Natural killer cell treated with Interleukin-12 subunit alpha and Interleukin-12 subunit beta and Interleukin-15 and Interleukin-18, amount 100 ng/mL, for 72 hours (primary cell): ENCODE data around the gene ZNF716. TPM values are rescaled to one million over a fixed set of nuclear protein-coding genes. Genes with fewer than 3 reads are reported as not detected.
A peak's percentile ranks its signal among the peaks of the same experiment; 100 is the strongest.

Experiments
- ATAC-seq, 2 donors: fragments of 150-1000 bp; cut with Tn5 transposase in 1 of 2; sonication (Bioruptor Pico), chemical (Tn5 transposase) in 1 of 2; 2 replicates each; pipeline ENCODE4 v1.10.0; 2021
- DNase-seq: peaks from one replicate; pipeline ENCODE4 v3.0.0; 2022; ENCODE audit warnings: low spot score
- H3K27ac Mint-ChIP-seq, 2 donors: 1 replicate in 1 of 2; 2 replicates in 1 of 2; pipeline ENCODE4 v1.8.0; 2022; ENCODE audit warnings: mixed read lengths in 2 of 2, mild to moderate bottlenecking in 1 of 2, moderate library complexity in 1 of 2
- H3K27me3 Mint-ChIP-seq, 2 donors: 1 replicate in 1 of 2; 2 replicates in 1 of 2; pipeline ENCODE4 v1.8.0; 2022; ENCODE audit warnings: mixed read lengths in 2 of 2
- H3K36me3 Mint-ChIP-seq: one replicate; pipeline ENCODE4 v1.8.0; 2022; ENCODE audit warnings: mixed read lengths
- H3K4me1 Mint-ChIP-seq, 2 donors: 1 replicate in 1 of 2; 2 replicates in 1 of 2; pipeline ENCODE4 v1.8.0; 2022; ENCODE audit warnings: low read depth in 2 of 2, mixed read lengths in 2 of 2, mild to moderate bottlenecking in 1 of 2
- H3K4me3 Mint-ChIP-seq: one replicate; pipeline ENCODE4 v1.8.0; 2022; ENCODE audit warnings: mixed read lengths
- H3K9me3 Mint-ChIP-seq: 2 replicates; pipeline ENCODE4 v1.8.0; 2022; ENCODE audit warnings: mixed read lengths
- total RNA-seq, 2 donors: library from RNA; stranded (reverse); gene quantifications; one replicate each; pipeline ENCODE4 v1.2.3, GENCODE V29; 2022

The ZNF716 gene
- total RNA-seq, 2 donors from 2014 or later = not detected

DNA sequence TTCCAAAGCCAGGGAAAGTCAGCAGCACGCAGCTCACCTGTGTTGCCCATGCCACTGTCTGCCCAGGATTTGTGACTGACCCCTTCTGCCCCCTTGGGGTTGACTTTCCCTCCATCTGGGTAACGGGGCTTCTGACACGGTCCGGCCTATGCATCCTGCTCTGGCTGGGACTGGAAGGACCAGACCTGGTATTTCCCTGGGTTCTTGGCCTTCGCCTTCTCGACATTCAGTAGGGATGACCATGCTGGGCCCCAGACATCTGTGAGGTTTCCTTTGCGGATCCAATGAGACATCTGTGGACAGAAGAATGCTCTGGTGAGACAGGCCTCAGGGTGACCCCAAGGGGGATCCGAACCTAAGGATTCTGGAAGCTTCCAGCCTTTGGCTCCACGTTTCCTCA, 34.2 kb upstream of the ZNF716 start:
- Mint-ChIP-seq H3K36me3 (peaks cover 9% of the 10 kb centered on the region), H3K4me3 (no peak overlapping the region), H3K27ac (no peak overlapping the region), H3K9me3 (peaks cover 9% of the 10 kb centered on the region), H3K27me3 (no peaks in the 10 kb centered on the region), H3K4me1 (no peaks in the 10 kb centered on the region)
- no peak for ATAC-seq
- DNase-seq = no peak

DNA sequence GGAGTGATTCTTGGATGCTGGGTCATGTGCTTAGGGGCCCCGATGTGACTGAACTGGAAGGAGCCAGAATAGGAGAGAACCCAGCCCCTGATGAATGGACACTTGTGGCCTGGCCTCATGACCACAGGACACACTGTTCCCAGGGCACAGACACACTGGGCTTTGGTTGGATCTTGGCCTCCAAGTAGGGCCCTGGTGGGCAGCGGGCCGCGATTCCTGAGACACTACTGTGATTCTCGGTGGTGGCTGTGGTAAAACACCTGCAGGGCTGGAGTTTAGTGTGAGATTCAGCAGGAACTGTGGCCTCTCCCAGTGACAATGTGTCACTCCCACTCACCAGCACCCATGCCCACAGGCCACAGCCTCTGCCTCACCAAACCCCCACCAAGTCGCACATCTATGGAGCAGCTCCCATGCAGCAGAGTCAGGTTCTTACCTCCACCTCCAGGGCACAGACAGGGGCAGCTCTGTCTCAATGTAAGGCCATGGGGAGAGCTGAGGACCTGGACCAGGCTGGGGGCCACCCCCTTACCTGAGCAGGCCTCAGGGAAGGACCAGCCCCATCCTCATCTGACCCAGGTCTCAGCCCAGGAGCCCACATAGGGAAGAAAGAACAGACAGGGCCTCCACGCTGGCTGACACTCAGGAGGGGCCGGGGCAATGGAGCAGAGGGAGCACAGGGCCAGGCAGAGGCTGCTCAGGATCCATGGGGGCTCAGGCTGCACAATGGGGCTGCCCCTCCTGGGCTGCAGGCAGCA, 33.2 kb upstream of the ZNF716 start:
- no peak overlapping the region for H3K4me3 Mint-ChIP-seq
- DNase-seq (no peak), ATAC-seq (no peak)
- H3K9me3 Mint-ChIP-seq = peaks cover 9% of the 10 kb centered on the region
- no peak overlapping the region for H3K27ac Mint-ChIP-seq
- peaks cover 5% of the 10 kb centered on the region for H3K36me3 Mint-ChIP-seq
- H3K4me1 Mint-ChIP-seq = no peaks in the 10 kb centered on the region
- no peaks in the 10 kb centered on the region for H3K27me3 Mint-ChIP-seq

DNA sequence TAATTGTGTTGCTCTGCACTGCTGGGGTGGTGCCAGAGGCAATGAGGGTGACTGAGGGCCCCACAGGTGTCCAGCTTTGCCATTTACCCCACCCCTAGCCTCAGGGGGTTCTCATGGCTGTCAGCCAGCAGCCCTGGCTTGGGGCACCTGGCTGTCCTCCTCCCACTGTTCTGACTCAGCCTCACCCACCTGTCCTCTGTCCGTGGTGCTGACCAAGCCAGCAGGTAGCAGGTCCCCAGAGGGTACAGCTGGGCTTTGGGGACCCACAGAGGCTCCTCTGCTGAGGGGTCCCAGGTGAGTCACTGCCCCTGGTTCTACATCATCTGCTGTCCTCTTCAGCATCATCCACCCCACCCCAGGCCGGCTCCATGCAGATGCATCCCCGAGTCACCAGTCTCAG, 32.2 kb upstream of the ZNF716 start:
- no peak overlapping the region for H3K4me3 Mint-ChIP-seq
- no peaks in the 10 kb centered on the region for H3K27me3 Mint-ChIP-seq
- no peak overlapping the region for H3K27ac Mint-ChIP-seq
- H3K9me3 Mint-ChIP-seq = peaks cover 10% of the 10 kb centered on the region
- H3K36me3 Mint-ChIP-seq = peaks cover 7% of the 10 kb centered on the region
- DNase-seq (no peak), ATAC-seq (peak; percentile 15 to 28)
- H3K4me1 Mint-ChIP-seq = no peaks in the 10 kb centered on the region

DNA sequence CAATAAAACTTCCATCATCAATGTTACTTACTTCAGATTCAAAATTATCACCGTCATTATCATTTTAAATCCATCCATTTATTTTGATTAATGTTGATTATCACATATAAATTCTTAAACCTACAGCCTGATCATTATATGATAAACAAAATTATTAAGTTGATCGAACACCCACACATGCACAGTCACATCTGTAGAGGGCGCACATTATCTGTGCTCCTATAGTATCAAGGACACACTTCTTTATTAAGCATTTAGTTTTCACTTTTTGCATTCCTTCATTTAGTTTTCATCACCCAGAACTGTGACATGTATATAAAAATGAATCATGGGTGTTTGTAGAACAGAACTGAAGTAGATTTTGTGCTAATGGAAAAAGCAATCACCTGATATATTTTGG, 26.2 kb upstream of the ZNF716 start:
- ATAC-seq (no peak), DNase-seq (no peak)
- H3K9me3 Mint-ChIP-seq = peaks cover 12% of the 10 kb centered on the region
- H3K27ac Mint-ChIP-seq = no peak overlapping the region
- H3K4me3 Mint-ChIP-seq = no peak overlapping the region
- peaks cover 9% of the 10 kb centered on the region for H3K36me3 Mint-ChIP-seq
- no peaks in the 10 kb centered on the region for H3K4me1 Mint-ChIP-seq
- H3K27me3 Mint-ChIP-seq = no peaks in the 10 kb centered on the region

DNA sequence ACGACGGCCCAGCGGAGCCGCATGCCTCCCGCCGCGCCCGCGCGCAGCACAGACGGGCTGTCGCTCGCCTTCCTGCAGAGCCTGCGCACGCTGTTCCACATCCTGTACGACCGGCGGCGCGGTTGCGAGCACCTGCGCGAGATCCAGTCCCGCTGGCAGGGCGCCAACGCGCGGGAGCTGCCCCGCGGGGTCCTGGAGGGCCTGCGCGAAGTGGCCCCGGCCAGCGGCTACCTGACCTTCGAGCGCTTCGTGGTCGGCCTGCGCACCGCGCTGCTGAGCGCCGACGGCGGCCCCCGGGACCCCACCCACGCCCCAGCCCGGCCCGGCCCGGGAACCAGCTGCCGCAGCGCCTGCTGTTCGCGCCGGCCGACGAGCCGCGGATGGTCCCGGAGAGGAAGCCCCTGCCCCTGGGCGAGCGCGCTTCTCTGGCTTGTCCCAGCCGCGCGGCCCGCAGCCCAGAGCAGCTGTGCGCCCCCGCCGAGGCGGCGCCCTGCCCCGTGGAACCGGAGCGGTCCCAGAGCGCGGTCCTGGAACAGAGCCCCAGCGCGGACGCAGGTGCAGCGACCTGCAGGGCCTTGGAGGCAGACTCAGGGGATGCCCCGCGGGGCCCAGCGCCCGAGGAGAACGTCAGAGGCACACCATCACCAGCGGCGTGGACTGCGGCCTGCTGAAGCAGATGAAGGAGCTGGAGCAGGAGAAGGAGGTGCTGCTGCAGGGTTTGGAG, 25.3 kb upstream of the ZNF716 start:
- no peak for DNase-seq
- peaks cover 15% of the 10 kb centered on the region for H3K9me3 Mint-ChIP-seq
- H3K4me3 Mint-ChIP-seq = no peak overlapping the region
- no peak overlapping the region for H3K27ac Mint-ChIP-seq
- no peaks in the 10 kb centered on the region for H3K4me1 Mint-ChIP-seq
- no peak for ATAC-seq
- no peaks in the 10 kb centered on the region for H3K27me3 Mint-ChIP-seq
- peaks cover 9% of the 10 kb centered on the region for H3K36me3 Mint-ChIP-seq

DNA sequence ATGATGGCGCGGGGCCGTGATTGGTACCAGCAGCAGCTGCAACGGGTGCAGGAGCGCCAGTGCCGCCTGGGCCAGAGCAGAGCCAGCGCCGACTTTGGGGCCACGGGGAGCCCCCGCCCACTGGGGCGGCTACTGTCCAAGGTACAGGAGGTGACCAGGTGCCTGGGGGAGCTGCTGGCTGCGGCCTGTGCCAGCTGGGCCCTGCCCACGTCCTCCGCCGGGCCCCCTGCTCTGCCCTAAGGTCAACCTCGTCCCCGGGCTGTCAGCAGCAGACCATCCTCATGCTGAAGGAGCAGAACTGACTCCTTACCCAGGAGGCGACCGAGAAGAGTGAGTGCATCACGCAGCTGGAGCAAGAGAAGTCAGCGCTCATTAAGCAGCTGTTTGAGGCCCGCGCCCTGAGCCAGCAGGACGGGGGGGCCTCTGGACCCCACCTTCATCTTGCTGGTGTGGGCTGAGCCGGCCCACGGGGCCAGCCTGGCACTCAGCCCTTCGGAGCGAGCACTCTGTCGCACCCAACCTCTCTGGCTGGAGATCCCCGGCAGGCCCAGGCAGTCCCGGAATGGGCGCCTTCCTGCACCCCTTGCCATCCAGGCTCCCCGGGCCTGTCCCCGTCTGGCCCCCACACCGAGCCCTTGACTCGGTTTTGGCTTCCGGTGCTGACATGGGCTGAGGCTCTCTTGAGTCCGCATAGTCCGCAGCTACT, 24.6 kb upstream of the ZNF716 start:
- H3K9me3 Mint-ChIP-seq = peaks cover 15% of the 10 kb centered on the region
- ATAC-seq = no peak
- peaks cover 9% of the 10 kb centered on the region for H3K36me3 Mint-ChIP-seq
- no peak for DNase-seq
- no peak overlapping the region for H3K27ac Mint-ChIP-seq
- H3K4me3 Mint-ChIP-seq = no peak overlapping the region
- no peaks in the 10 kb centered on the region for H3K27me3 Mint-ChIP-seq
- H3K4me1 Mint-ChIP-seq = no peaks in the 10 kb centered on the region

DNA sequence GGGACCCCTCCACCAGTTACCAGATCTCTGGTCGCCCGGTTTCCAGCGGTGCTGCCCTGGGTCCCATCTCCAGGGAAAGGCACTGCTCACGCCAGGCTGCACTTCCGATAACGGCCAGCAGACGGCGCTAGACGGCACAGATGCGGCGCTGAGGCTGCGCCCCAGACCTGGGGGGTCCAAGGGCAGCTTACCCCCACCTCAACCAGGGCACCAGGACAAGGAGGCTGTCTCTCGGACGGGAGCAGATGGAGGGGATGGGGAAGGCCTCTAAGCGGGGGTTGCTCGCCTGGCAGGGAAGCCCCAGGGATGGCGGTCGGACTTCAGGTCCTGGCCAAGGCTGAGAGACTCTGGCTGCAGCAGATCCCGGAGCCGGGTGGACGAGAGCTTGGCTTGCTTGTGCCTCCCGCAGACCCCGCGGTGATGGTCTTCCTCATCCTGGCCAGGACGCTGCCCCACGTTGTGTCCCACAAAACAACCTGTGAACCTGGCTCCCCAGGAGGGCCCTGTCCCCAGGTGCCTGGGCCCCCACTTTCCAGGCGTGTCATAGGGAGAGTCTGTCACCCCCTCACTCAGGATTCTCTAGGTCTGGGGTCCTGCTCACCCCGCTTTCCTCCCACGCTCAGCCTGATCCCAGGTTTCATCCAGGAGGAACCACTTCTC, 23.9 kb upstream of the ZNF716 start:
- H3K4me3 Mint-ChIP-seq = no peak overlapping the region
- no peaks in the 10 kb centered on the region for H3K4me1 Mint-ChIP-seq
- peaks cover 9% of the 10 kb centered on the region for H3K36me3 Mint-ChIP-seq
- no peaks in the 10 kb centered on the region for H3K27me3 Mint-ChIP-seq
- H3K27ac Mint-ChIP-seq = no peak overlapping the region
- ATAC-seq (no peak), DNase-seq (no peak)
- peaks cover 15% of the 10 kb centered on the region for H3K9me3 Mint-ChIP-seq

DNA sequence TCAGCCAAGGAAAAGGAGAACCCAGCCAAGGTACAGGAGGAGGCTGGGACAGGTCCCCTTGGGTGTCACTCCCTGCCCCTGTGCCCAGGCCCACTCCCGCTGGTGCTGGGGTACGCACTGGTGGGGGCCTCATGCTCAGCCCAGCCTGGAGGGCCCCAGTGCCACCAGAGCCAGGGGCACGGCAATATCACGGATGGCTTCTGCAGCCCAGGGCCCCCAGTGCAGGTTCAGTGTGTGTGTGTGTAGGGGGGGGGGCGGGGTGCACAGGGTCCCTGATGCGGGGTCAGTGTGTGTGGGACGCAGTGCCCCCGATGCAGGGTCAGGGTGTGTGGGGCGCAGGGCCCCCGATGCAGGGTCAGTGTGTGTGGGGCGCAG, 23.4 kb upstream of the ZNF716 start:
- DNase-seq (no peak), ATAC-seq (peak in 1 of 2 donors; percentile 40)
- Mint-ChIP-seq H3K27ac (no peak overlapping the region), H3K36me3 (peaks cover 9% of the 10 kb centered on the region), H3K4me1 (no peaks in the 10 kb centered on the region), H3K9me3 (peaks cover 12% of the 10 kb centered on the region), H3K27me3 (no peaks in the 10 kb centered on the region), H3K4me3 (no peak overlapping the region)

DNA sequence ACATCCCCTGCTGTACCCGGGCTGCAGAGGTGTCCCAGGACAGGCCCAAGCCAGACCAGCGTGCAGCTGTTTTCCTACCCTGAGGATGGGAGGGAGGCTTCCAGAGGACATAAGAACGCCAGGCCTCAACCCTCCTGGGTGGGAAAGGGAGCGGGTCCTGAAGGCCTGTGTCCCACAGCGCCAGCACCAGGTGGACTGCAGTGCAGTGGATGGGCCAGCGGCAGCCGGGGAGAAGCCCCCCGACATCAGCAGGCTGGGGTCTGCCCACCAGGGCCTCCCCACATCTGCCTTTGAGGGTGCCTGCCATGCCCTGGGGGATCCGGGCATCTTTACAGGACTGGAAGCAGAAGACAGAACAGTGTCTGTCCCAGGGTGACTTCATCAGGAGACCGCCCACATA, 22.8 kb upstream of the ZNF716 start:
- DNase-seq = no peak
- Mint-ChIP-seq H3K27ac (no peak overlapping the region), H3K4me3 (no peak overlapping the region), H3K9me3 (peaks cover 12% of the 10 kb centered on the region), H3K27me3 (no peaks in the 10 kb centered on the region), H3K4me1 (no peaks in the 10 kb centered on the region), H3K36me3 (peaks cover 9% of the 10 kb centered on the region)
- ATAC-seq = no peak

DNA sequence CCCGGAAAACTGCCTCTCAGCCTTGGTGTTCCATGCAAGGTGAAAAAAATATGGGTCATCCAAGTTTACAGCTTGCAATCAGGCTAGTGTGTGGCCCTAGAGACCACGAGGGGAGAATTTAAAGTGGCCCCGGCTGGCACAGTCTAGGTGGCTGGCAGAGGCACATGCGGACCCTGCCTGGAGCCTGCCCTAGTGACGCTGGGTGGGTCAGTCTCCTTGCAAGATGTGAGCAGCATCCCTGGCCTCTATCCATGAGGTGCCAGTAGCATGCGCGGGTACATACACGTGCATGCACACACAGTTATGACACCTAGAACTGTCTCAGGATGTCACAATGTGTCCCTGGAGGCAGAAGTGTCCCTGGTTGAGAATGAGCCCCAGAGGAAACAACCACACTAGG, 22.4 kb upstream of the ZNF716 start:
- no peak for DNase-seq
- no peaks in the 10 kb centered on the region for H3K4me1 Mint-ChIP-seq
- H3K27me3 Mint-ChIP-seq = no peaks in the 10 kb centered on the region
- H3K27ac Mint-ChIP-seq = no peak overlapping the region
- no peak overlapping the region for H3K4me3 Mint-ChIP-seq
- H3K9me3 Mint-ChIP-seq = peaks cover 14% of the 10 kb centered on the region
- no peak for ATAC-seq
- H3K36me3 Mint-ChIP-seq = peaks cover 11% of the 10 kb centered on the region

DNA sequence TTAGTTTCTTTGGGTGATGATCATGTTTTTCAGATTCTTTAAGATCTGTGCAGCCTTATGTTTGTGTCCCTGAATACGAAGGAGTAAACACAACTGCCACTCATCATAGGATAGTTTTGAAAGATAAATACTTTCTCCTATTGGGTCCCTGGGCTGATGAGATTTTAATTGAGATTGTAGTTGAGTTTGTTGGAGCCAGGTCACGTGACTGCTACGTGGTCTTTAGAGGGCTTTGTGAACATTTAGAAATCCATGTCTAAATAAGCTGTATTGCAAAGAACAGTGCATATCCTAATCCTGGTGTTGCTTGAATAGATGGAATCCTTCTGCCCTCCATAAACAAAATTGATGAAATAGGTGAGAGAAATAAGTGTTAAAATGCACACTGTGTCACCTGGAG, 17.4 kb upstream of the ZNF716 start:
- Mint-ChIP-seq H3K27me3 (no peaks in the 10 kb centered on the region), H3K4me1 (no peaks in the 10 kb centered on the region), H3K4me3 (no peak overlapping the region), H3K27ac (no peak overlapping the region), H3K9me3 (peaks cover 11% of the 10 kb centered on the region), H3K36me3 (peaks cover 8% of the 10 kb centered on the region)
- ATAC-seq = no peak
- DNase-seq = no peak

DNA sequence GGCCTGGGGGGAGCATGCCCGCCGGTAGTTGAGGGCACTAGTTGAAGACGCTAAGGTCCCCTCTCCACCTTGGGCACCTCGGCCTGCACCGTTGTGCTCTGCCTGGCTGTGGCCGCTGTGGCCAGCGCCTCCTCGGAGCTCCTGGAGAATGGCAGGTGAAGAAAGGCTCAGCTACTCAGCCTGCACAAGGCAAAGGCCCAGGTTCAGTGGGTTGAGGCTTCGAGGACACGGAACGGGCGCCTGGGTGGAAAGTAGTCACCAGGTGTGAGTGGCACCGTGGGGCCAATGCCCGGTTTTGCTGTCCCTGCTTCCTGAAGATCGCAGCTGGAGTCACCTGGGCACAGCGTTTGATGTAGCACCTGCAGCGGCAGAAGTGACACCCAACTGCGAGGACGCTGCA, 12.4 kb upstream of the ZNF716 start:
- H3K27ac Mint-ChIP-seq = no peak overlapping the region
- H3K4me3 Mint-ChIP-seq = no peak overlapping the region
- peaks cover 6% of the 10 kb centered on the region for H3K9me3 Mint-ChIP-seq
- ATAC-seq = no peak
- no peaks in the 10 kb centered on the region for H3K4me1 Mint-ChIP-seq
- no peak for DNase-seq
- peaks cover 12% of the 10 kb centered on the region for H3K36me3 Mint-ChIP-seq
- no peaks in the 10 kb centered on the region for H3K27me3 Mint-ChIP-seq

DNA sequence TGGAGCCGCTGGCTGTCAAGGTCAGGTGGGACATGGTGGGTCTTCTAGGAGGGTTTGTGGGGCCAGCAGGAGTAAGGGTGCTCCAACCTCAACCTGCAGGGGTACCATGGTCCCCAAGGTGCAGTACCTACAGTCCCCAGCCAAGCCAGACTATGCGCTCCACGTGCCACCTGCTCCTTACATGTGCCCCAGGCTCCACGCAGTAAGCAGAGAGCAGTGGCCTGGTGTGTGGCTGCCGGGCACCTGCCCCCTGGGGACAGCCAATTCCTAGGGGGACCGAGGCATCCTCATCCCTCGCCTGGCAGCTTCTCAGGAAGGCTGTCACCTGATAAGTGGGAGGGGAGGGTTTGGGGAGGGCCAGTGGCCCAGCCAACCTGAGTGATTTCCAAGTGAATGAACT, 11.7 kb upstream of the ZNF716 start:
- Mint-ChIP-seq H3K4me3 (no peak overlapping the region), H3K27ac (no peak overlapping the region), H3K9me3 (peaks cover 2% of the 10 kb centered on the region), H3K27me3 (no peaks in the 10 kb centered on the region), H3K4me1 (no peaks in the 10 kb centered on the region), H3K36me3 (peaks cover 8% of the 10 kb centered on the region)
- no peak for DNase-seq
- no peak for ATAC-seq

DNA sequence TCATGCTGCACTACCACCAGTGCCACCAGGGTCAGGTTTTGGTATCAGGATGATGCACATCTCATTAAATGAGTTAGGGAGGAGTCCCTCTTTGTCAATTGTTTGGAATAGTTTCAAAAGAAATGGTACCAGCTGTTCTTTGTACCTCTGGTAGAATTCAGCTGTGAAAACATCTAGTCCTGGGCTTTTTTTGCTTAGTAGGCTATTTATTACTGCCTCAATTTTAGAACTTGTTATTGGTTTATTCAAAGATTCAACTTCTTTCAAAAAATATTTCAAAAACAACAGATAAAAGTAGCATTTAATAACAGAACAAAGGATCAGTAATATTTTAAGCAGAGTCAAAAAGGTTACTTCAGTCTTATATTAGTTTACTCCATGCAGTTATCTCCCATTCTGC, 6.4 kb upstream of the ZNF716 start:
- no peak for DNase-seq
- H3K9me3 Mint-ChIP-seq = peaks cover 9% of the 10 kb centered on the region
- no peak overlapping the region for H3K27ac Mint-ChIP-seq
- no peak overlapping the region for H3K4me3 Mint-ChIP-seq
- H3K27me3 Mint-ChIP-seq = no peaks in the 10 kb centered on the region
- H3K4me1 Mint-ChIP-seq = no peaks in the 10 kb centered on the region
- H3K36me3 Mint-ChIP-seq = peaks cover 6% of the 10 kb centered on the region
- no peak for ATAC-seq
